ENCODE data around the gene NPEPPS. TPM values are rescaled to one million over a fixed set of nuclear protein-coding genes. Genes with fewer than 3 reads are reported as not detected.

NPEPPS gene
- total RNA-seq, 1 donor from 2014 or later, result 140 TPM

DNA sequence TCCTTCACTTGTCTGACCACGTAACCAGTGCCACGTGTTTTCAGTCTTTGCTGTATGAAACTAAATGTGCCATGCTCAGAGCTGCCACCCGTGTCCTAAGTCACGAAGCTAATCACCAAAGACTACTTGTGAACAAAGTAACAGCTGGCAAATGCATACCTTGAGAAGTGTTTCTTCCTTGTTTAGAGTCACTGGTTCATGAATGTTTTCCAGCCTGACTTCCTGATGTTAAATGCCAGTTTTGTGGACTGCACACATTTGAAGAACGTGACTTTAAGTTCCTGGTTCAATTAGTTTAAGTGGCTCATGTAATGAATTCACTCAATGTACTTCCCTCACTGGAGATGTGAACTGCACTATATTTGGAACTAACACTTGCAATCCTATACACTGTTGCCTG, 98.9 kb downstream of the NPEPPS start:
- no peak for DNase-seq
- Mint-ChIP-seq H3K9me3 (no peaks in the 10 kb centered on the region), H3K36me3 (ENCODE audit: low read depth) (peaks cover 6% of the 10 kb centered on the region), H3K4me1 (no peaks in the 10 kb centered on the region), H3K27me3 (no peaks in the 10 kb centered on the region), H3K27ac (no peak overlapping the region), H3K4me3 (no peak overlapping the region)
- ATAC-seq (ENCODE audit: low read depth), result no peak
- intact Hi-C loops (cut with micrococcal nuclease), result no loop called here
- TF ChIP-seq, protein P1, sequence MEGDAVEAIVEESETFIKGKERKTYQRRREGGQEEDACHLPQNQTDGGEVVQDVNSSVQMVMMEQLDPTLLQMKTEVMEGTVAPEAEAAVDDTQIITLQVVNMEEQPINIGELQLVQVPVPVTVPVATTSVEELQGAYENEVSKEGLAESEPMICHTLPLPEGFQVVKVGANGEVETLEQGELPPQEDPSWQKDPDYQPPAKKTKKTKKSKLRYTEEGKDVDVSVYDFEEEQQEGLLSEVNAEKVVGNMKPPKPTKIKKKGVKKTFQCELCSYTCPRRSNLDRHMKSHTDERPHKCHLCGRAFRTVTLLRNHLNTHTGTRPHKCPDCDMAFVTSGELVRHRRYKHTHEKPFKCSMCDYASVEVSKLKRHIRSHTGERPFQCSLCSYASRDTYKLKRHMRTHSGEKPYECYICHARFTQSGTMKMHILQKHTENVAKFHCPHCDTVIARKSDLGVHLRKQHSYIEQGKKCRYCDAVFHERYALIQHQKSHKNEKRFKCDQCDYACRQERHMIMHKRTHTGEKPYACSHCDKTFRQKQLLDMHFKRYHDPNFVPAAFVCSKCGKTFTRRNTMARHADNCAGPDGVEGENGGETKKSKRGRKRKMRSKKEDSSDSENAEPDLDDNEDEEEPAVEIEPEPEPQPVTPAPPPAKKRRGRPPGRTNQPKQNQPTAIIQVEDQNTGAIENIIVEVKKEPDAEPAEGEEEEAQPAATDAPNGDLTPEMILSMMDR (IDR thresholded peaks at IDR 0.05), result no peak
- CTCF ChIA-PET, result no interaction called here
- POLR2A ChIA-PET, result interaction anchor here (1.4 kb wide), 1 partner anchor 19 kb away, joined by 3 read pairs; no protein-coding TSS in a partner anchor

DNA sequence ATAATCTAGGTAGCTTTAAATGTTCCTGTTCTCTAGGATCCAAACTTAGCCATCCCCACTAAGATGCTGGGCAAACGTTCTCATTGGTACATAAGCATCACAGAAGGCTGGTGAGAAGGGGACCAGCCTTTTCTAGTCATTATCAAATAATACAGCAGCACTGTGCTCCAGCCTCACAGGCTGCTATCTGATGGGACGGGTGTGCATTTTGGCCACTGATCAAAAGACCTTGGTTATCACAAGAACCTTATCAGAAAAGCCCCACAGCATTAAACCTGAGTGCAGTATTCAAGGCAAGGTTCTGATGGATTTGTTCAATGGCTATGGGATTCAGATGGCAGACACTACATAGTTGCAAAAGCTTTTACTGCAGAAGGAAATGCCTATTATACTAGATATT, 99.7 kb downstream of the NPEPPS start:
- ChIA-PET CTCF (no interaction called here), POLR2A (interaction anchor here (1.4 kb wide), 1 partner anchor 18 kb away, joined by 3 read pairs; no protein-coding TSS in a partner anchor)
- Mint-ChIP-seq H3K27ac (no peak overlapping the region), H3K4me3 (no peak overlapping the region), H3K36me3 (ENCODE audit: low read depth) (peaks cover 4% of the 10 kb centered on the region), H3K9me3 (no peaks in the 10 kb centered on the region), H3K4me1 (no peaks in the 10 kb centered on the region), H3K27me3 (no peaks in the 10 kb centered on the region)
- ATAC-seq (ENCODE audit: low read depth), result no peak
- TF ChIP-seq, protein P1 (IDR thresholded peaks at IDR 0.05), result no peak
- intact Hi-C loops (cut with micrococcal nuclease), result no loop called here
- DNase-seq, result no peak

DNA sequence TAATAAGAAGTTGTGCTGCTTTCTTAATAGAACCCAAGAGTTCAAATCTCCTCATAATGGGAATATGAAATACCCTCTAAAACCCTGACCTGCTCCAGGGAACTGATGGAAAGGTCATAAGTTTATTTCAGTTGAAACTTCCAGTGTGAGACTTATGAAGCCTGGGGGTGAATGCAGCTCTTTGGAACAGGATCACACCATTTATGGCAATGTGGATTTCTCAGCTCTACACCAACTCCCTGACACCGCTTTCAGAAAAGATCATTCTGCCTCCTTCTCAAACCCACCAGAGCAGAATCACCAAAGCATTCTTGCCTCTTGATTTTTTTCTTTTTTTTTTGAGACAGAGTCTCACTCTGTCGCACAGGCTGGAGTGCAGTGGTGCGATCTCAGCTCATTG, 102.1 kb downstream of the NPEPPS start:
- H3K4me1 Mint-ChIP-seq, result no peaks in the 10 kb centered on the region
- H3K9me3 Mint-ChIP-seq, result no peaks in the 10 kb centered on the region
- TF ChIP-seq, protein P1 (IDR thresholded peaks at IDR 0.05), result no peak
- ChIA-PET POLR2A (interaction anchor here (0.6 kb wide), 1 partner anchor 74 kb away, joined by 3 read pairs; no protein-coding TSS in a partner anchor), CTCF (interaction anchor here (0.6 kb wide), 1 partner anchor 10 kb away, joined by 3 read pairs; no protein-coding TSS in a partner anchor)
- H3K27me3 Mint-ChIP-seq, result no peaks in the 10 kb centered on the region
- ATAC-seq (ENCODE audit: low read depth) (no peak), DNase-seq (no peak)
- H3K27ac Mint-ChIP-seq, result no peak overlapping the region
- intact Hi-C loops (cut with micrococcal nuclease), result no loop called here
- no peaks in the 10 kb centered on the region for H3K36me3 Mint-ChIP-seq (ENCODE audit: low read depth)
- H3K4me3 Mint-ChIP-seq, result no peak overlapping the region

DNA sequence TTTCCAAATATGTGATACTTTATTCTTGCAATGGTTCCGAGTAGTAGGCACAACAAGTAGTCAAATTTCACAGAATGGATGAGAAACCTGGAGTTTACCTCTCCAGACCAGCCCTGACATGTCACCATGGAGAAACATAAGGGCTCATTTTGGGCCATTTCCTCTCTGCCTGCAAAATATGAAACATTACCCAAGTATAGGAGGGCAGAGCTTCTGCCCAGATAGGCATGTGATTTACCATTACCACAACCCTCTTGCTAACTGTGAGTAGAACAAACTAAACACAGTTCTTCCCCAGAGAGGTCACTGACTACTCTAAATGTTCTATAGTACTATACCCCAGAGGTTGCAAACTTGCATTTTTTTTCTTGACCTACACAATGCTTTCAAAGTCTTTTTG, 103.1 kb downstream of the NPEPPS start:
- Mint-ChIP-seq H3K4me1 (no peaks in the 10 kb centered on the region), H3K9me3 (no peaks in the 10 kb centered on the region), H3K27me3 (no peaks in the 10 kb centered on the region), H3K4me3 (no peak overlapping the region), H3K27ac (no peak overlapping the region), H3K36me3 (ENCODE audit: low read depth) (no peaks in the 10 kb centered on the region)
- ChIA-PET POLR2A (no interaction called here), CTCF (interaction anchor here (0.9 kb wide), 1 partner anchor 18 kb away, joined by 3 read pairs; no protein-coding TSS in a partner anchor)
- intact Hi-C loops (cut with micrococcal nuclease), result no loop called here
- TF ChIP-seq, protein P1 (IDR thresholded peaks at IDR 0.05), result no peak
- ATAC-seq (ENCODE audit: low read depth) (no peak), DNase-seq (no peak)

DNA sequence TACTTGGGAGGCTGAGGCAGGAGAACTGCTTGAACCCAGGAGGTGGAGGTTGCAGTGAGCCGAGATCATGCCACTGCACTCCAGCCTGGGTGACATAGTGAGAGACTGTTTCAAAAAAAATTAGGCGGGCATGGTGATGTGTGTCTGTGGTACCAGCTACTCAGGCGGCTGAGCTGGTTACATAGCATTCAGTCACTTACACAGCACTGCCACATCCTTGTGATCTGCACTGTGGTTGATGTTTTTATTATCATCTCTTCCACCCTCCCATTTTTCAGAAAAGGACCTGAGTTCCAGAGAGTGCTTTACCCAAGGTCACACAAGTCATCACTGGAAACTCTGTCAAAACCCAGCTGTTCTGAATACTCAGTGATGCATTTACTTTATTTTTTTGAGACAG, 104.0 kb downstream of the NPEPPS start:
- Mint-ChIP-seq H3K27ac (no peak overlapping the region), H3K36me3 (ENCODE audit: low read depth) (no peaks in the 10 kb centered on the region), H3K27me3 (no peaks in the 10 kb centered on the region), H3K4me3 (no peak overlapping the region), H3K9me3 (no peaks in the 10 kb centered on the region), H3K4me1 (no peaks in the 10 kb centered on the region)
- DNase-seq, result no peak
- ATAC-seq (ENCODE audit: low read depth), result no peak
- CTCF ChIA-PET, result no interaction called here
- TF ChIP-seq, protein P1 (IDR thresholded peaks at IDR 0.05), result no peak
- POLR2A ChIA-PET, result interaction anchor here (1.4 kb wide), 1 partner anchor 14 kb away, joined by 5 read pairs; no protein-coding TSS in a partner anchor
- intact Hi-C loops (cut with micrococcal nuclease), result no loop called here

Measured in activated B cell treated with CpG ODN at 0.5 μM for 24 hours (primary cell).